SK-N-SH (cell line): ENCODE data around the gene ACOT4.

Experiments used
- CTCF ChIP-seq: fragments of 200-600 bp; sonication (generic); IDR thresholded peaks from 2 replicates; pipeline ENCODE4 v1.6.1; 2017; ENCODE audit warnings: antibody characterized with exemption, mild to moderate bottlenecking, moderate library complexity
- EP300 ChIP-seq, 2 experiments: IDR thresholded peaks; 2 replicates each; pipeline versions ENCODE4 v1.4.0 to v1.6.1; 2012; ENCODE audit warnings: borderline replicate concordance in 1 of 2, low read depth in 1 of 2, low read length in 1 of 2
- EZH2phosphoT487 ChIP-seq: fragments of 200-600 bp; sonication (generic); IDR thresholded peaks from 2 replicates; pipeline ENCODE4 v1.6.1; 2017; ENCODE audit warnings: low read depth, mixed run types, mild to moderate bottlenecking, antibody characterized with exemption, moderate library complexity, borderline replicate concordance
- MXI1 ChIP-seq: IDR thresholded peaks from 2 replicates; pipeline ENCODE4 v1.6.1; 2012; ENCODE audit warnings: mild to moderate bottlenecking, low read depth, low read length, improper control_type of control experiment
- NFIC ChIP-seq: IDR thresholded peaks from 2 replicates; pipeline ENCODE4 v1.4.0; 2012; ENCODE audit warnings: borderline replicate concordance
- POLR2AphosphoS5 ChIP-seq: IDR thresholded peaks from 2 replicates; pipeline ENCODE4 v1.6.1; 2012; ENCODE audit warnings: low read depth, low read length
- RAD21 ChIP-seq: IDR thresholded peaks from 2 replicates; pipeline ENCODE4 v1.6.1; 2012; ENCODE audit warnings: mild to moderate bottlenecking, low read length
- SIN3A ChIP-seq: IDR thresholded peaks from 2 replicates; pipeline ENCODE4 v1.6.1; 2012; ENCODE audit warnings: low read depth, mild to moderate bottlenecking, low read length, moderate library complexity, borderline replicate concordance
- TCF12 ChIP-seq: IDR thresholded peaks from 2 replicates; pipeline ENCODE4 v1.4.0; 2012
- TEAD4 ChIP-seq: IDR thresholded peaks from 2 replicates; pipeline ENCODE4 v1.4.0; 2012; ENCODE audit warnings: mild to moderate bottlenecking, borderline replicate concordance; ENCODE audit not compliant: insufficient read depth
- USF2 ChIP-seq: fragments of 150-350 bp; IDR thresholded peaks from 2 replicates; pipeline ENCODE4 v1.6.1; 2017; ENCODE audit warnings: antibody characterized with exemption, low read length, low read depth, borderline replicate concordance
- TF ChIP-seq, protein P1 (sequence below): IDR thresholded peaks from 2 replicates; pipeline ENCODE4 v1.6.1; 2012; ENCODE audit warnings: mild to moderate bottlenecking, low read depth, low read length, moderate library complexity

DNA sequence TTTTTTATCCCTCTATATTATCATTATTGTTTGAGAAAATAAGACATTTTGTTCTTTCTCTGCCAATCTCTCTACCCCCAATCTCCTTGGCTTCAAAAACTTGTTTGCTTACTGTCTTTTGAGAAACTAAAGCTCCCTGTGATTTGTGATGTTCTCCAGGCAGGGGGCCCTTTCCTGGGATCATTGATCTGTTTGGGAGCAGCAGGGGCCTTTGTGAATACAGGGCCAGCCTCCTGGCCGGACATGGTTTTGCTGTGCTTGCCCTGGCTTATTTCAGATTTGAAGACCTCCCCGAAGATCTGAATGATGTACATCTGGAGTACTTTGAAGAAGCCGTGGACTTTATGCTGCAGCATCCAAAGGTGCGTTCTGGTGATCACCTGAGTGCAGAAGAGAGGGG, 25.2 kb downstream of the ACOT4 start:
- TF ChIP-seq CTCF (no peak), EP300 (IDR thresholded peaks at IDR 0.05; ENCODE audit: borderline replicate concordance in 1 of 2, low read depth in 1 of 2, low read length in 1 of 2) (no peak), EZH2phosphoT487 (no peak), MXI1 (no peak), NFIC (no peak), SIN3A (no peak), USF2 (no peak), TEAD4 (no peak), RAD21 (no peak), POLR2AphosphoS5 (no peak), TCF12 (no peak)
- TF ChIP-seq, protein P1, sequence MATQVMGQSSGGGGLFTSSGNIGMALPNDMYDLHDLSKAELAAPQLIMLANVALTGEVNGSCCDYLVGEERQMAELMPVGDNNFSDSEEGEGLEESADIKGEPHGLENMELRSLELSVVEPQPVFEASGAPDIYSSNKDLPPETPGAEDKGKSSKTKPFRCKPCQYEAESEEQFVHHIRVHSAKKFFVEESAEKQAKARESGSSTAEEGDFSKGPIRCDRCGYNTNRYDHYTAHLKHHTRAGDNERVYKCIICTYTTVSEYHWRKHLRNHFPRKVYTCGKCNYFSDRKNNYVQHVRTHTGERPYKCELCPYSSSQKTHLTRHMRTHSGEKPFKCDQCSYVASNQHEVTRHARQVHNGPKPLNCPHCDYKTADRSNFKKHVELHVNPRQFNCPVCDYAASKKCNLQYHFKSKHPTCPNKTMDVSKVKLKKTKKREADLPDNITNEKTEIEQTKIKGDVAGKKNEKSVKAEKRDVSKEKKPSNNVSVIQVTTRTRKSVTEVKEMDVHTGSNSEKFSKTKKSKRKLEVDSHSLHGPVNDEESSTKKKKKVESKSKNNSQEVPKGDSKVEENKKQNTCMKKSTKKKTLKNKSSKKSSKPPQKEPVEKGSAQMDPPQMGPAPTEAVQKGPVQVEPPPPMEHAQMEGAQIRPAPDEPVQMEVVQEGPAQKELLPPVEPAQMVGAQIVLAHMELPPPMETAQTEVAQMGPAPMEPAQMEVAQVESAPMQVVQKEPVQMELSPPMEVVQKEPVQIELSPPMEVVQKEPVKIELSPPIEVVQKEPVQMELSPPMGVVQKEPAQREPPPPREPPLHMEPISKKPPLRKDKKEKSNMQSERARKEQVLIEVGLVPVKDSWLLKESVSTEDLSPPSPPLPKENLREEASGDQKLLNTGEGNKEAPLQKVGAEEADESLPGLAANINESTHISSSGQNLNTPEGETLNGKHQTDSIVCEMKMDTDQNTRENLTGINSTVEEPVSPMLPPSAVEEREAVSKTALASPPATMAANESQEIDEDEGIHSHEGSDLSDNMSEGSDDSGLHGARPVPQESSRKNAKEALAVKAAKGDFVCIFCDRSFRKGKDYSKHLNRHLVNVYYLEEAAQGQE, result no peak
